Neural cell (in vitro differentiated cells): ENCODE data around the gene SNX33. TPM values are rescaled to one million over a fixed set of nuclear protein-coding genes. Genes with fewer than 3 reads are reported as not detected.
"Not testable (repeated sequence)": the region's sequence is repeated elsewhere in the genome, so short reads cannot be mapped to it uniquely, and the experiment has no call there.

ENCODE experiments used
- H2AFZ ChIP-seq: fragments of 200-600, 300-800 bp; sonication (generic), shearing (Covaris generic); 2 replicates; pipeline ENCODE4 v1.6.0; 2014; ENCODE audit warnings: low read depth, mild to moderate bottlenecking, antibody characterized with exemption, low read length, moderate library complexity
- H3F3A ChIP-seq: fragments of 200-600 bp; shearing (Covaris generic); 2 replicates; pipeline ENCODE4 v1.6.1; 2016; ENCODE audit warnings: mild to moderate bottlenecking, moderate library complexity, mixed read lengths, antibody characterized with exemption, low read length; ENCODE audit not compliant: insufficient read depth, poor library complexity, severe bottlenecking
- H3K27ac ChIP-seq: fragments of 200-600, 300-800 bp; sonication (generic), shearing (Covaris generic); 2 replicates; pipeline ENCODE4 v1.5.1; 2014; ENCODE audit warnings: mild to moderate bottlenecking, low read length, moderate library complexity
- H3K27me3 ChIP-seq: fragments of 300-800, 200-600 bp; sonication (generic), shearing (Covaris generic); 2 replicates; pipeline ENCODE4 v1.6.0; 2014; ENCODE audit warnings: mild to moderate bottlenecking, low read depth, low read length, moderate library complexity; ENCODE audit not compliant: insufficient read depth
- H3K36me3 ChIP-seq: fragments of 300-800, 200-600 bp; sonication (generic), shearing (Covaris generic); 2 replicates; pipeline ENCODE4 v1.5.1; 2014; ENCODE audit warnings: mild to moderate bottlenecking, antibody characterized with exemption, low read length, moderate library complexity; ENCODE audit not compliant: insufficient read depth
- H3K4me2 ChIP-seq: fragments of 300-800, 200-600 bp; sonication (generic), shearing (Covaris generic); 2 replicates; pipeline ENCODE4 v1.6.0; 2014; ENCODE audit warnings: mild to moderate bottlenecking, low read length
- H3K4me3 ChIP-seq: fragments of 300-800, 200-600 bp; sonication (generic), shearing (Covaris generic); 2 replicates; pipeline ENCODE4 v1.5.1; 2014; ENCODE audit warnings: mild to moderate bottlenecking, low read length, moderate library complexity
- H3K79me2 ChIP-seq: fragments of 200-600 bp; shearing (Covaris generic); replicated peaks from 2 replicates; pipeline ENCODE4 v1.6.0; 2014; ENCODE audit warnings: mild to moderate bottlenecking, low read length, moderate library complexity; ENCODE audit not compliant: insufficient read depth
- H3K9ac ChIP-seq: fragments of 300-800, 200-600 bp; sonication (generic), shearing (Covaris generic); 2 replicates; pipeline ENCODE4 v1.6.1; 2016; ENCODE audit warnings: mild to moderate bottlenecking, low read length, mixed read lengths
- H3K9me2 ChIP-seq: fragments of 200-600 bp; shearing (Covaris generic); 2 replicates; pipeline ENCODE4 v1.6.1; 2016; ENCODE audit warnings: mild to moderate bottlenecking, low read length, mixed read lengths; ENCODE audit not compliant: insufficient read depth
- H3K9me3 ChIP-seq: fragments of 200-600, 300-800 bp; sonication (generic), shearing (Covaris generic); 2 replicates; pipeline ENCODE4 v1.6.1; 2016; ENCODE audit warnings: mild to moderate bottlenecking, mixed run types, low read length, moderate library complexity, mixed read lengths
- H4K20me1 ChIP-seq: fragments of 200-600 bp; shearing (Covaris generic); 2 replicates; pipeline ENCODE4 v1.6.1; 2016; ENCODE audit warnings: mild to moderate bottlenecking, mixed run types; ENCODE audit not compliant: insufficient read depth
- CTCF ChIP-seq: fragments of 450-650 bp; IDR thresholded peaks from 2 replicates; pipeline ENCODE4 v1.5.1; 2014; ENCODE audit warnings: antibody characterized with exemption, mild to moderate bottlenecking, moderate library complexity; ENCODE audit not compliant: poor library complexity, severe bottlenecking
- EP300 ChIP-seq: fragments of 450-650 bp; conservative IDR thresholded peaks from 2 replicates; pipeline ENCODE4 v1.6.1; 2014; ENCODE audit warnings: antibody characterized with exemption, mild to moderate bottlenecking, moderate library complexity; ENCODE audit not compliant: poor library complexity, severe bottlenecking
- EZH2 ChIP-seq: fragments of 200-600, 300-800 bp; shearing (Covaris generic), sonication (generic); IDR thresholded peaks from 2 replicates; pipeline ENCODE4 v1.6.1; 2014; ENCODE audit warnings: antibody characterized with exemption, low read length, borderline replicate concordance, mild to moderate bottlenecking; ENCODE audit not compliant: insufficient read depth, poor library complexity, severe bottlenecking
- MXI1 ChIP-seq: fragments of 450-650 bp; conservative IDR thresholded peaks from 2 replicates; pipeline ENCODE4 v1.6.1; 2014; ENCODE audit warnings: antibody characterized with exemption, mild to moderate bottlenecking; ENCODE audit not compliant: poor library complexity, severe bottlenecking
- POLR2AphosphoS5 ChIP-seq: IDR thresholded peaks from 2 replicates; pipeline ENCODE4 v1.6.1; 2012
- RAD21 ChIP-seq: fragments of 450-650 bp; conservative IDR thresholded peaks from 2 replicates; pipeline ENCODE4 v1.6.1; 2014; ENCODE audit warnings: antibody characterized with exemption, mild to moderate bottlenecking, moderate library complexity
- REST ChIP-seq: IDR thresholded peaks from 2 replicates; pipeline ENCODE4 v1.6.1; 2012; ENCODE audit warnings: borderline replicate concordance
- SMC3 ChIP-seq: fragments of 450-650 bp; conservative IDR thresholded peaks from 2 replicates; pipeline ENCODE4 v1.6.1; 2014; ENCODE audit warnings: antibody characterized with exemption, mild to moderate bottlenecking, moderate library complexity; ENCODE audit not compliant: poor library complexity
- TAF1 ChIP-seq: IDR thresholded peaks from 2 replicates; pipeline ENCODE4 v1.6.1; 2012; ENCODE audit warnings: low read depth
- polyA plus RNA-seq: library from polyadenylated mRNA; depleted of rRNA; stranded (reverse); fragments of >200 nt; gene quantifications from 2 replicates; pipeline ENCODE4 v1.2.3, GENCODE V29; 2014

SNX33 gene
- polyA plus RNA-seq, 1 donor from 2014 or later: 0.14 TPM

GRCh38 chr15:75705854-75706681, 58.4 kb downstream of the SNX33 start:
- H3K9ac ChIP-seq: no peak overlapping the region
- H3K79me2 ChIP-seq: no peaks in the 10 kb centered on the region
- H3K9me2 ChIP-seq: no peaks in the 10 kb centered on the region
- no peaks in the 10 kb centered on the region for H3K36me3 ChIP-seq
- no peak overlapping the region for H2AFZ ChIP-seq
- TF ChIP-seq REST (no peak), CTCF (no peak), MXI1 (no peak), SMC3 (no peak), EZH2 (no peak), RAD21 (no peak), TAF1 (no peak), EP300 (no peak), POLR2AphosphoS5 (no peak)
- no peak overlapping the region for H3K27ac ChIP-seq
- no peaks in the 10 kb centered on the region for H3K27me3 ChIP-seq
- no peaks in the 10 kb centered on the region for H3K9me3 ChIP-seq
- no peak overlapping the region for H3K4me2 ChIP-seq
- H3F3A ChIP-seq: no peaks in the 10 kb centered on the region
- H4K20me1 ChIP-seq: no peaks in the 10 kb centered on the region
- H3K4me3 ChIP-seq: no peak overlapping the region

GRCh38 chr15:75706682-75706954, 58.9 kb downstream of the SNX33 start:
- no peak overlapping the region for H3K9ac ChIP-seq
- no peaks in the 10 kb centered on the region for H3K36me3 ChIP-seq
- H3K4me2 ChIP-seq: no peak overlapping the region
- no peak overlapping the region for H3K27ac ChIP-seq
- H3K79me2 ChIP-seq: no peaks in the 10 kb centered on the region
- H3K27me3 ChIP-seq: no peaks in the 10 kb centered on the region
- H3F3A ChIP-seq: no peaks in the 10 kb centered on the region
- no peaks in the 10 kb centered on the region for H3K9me2 ChIP-seq
- TF ChIP-seq EP300 (no peak), SMC3 (no peak), RAD21 (no peak), TAF1 (no peak), CTCF (no peak), REST (no peak), EZH2 (no peak), MXI1 (no peak), POLR2AphosphoS5 (no peak)
- no peak overlapping the region for H2AFZ ChIP-seq
- no peaks in the 10 kb centered on the region for H3K9me3 ChIP-seq
- no peaks in the 10 kb centered on the region for H4K20me1 ChIP-seq
- H3K4me3 ChIP-seq: no peak overlapping the region

- H3K4me2 ChIP-seq, H3F3A ChIP-seq, H3K9me2 ChIP-seq, H3K9me3 ChIP-seq, H4K20me1 ChIP-seq, H3K9ac ChIP-seq, H3K4me3 ChIP-seq, H3K36me3 ChIP-seq, H2AFZ ChIP-seq, H3K27ac ChIP-seq, H3K79me2 ChIP-seq: not testable (repeated sequence)
- peaks cover 14% of the 10 kb centered on the region for H3K27me3 ChIP-seq
These were observed 61.7 kb downstream of the SNX33 start for GRCh38 chr15:75709458-75709857.
